Measurements from ENCODE around the gene FNDC3A. TPM values are rescaled to one million over a fixed set of nuclear protein-coding genes. Genes with fewer than 3 reads are reported as not detected.
"Not testable (repeated sequence)": the region's sequence is repeated elsewhere in the genome, so short reads cannot be mapped to it uniquely, and the experiment has no call there.

The FNDC3A gene
- total RNA-seq, 1 donor from 2014 or later: 41.8 TPM

DNA sequence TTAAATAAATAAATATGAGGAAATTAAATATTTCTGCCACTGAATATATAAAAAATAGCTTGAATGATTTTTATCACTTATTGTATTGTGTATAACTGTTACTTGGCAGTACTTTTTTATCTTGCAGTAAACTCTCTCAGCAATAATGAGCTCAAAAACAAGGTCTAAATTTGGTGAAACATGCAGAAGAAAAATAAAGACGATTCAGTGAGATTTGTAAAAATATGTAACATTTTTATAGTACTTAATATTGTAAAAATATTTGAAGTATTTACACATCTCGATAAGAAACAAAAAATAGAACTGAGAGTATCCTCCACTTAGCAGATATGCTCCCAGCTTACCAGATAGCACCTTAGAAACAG is 123.8 kb downstream of the FNDC3A start:
- Histone ChIP-seq H3K27me3 (ENCODE audit: control insufficient read depth in 3 of 3, insufficient read depth in 3 of 3, low read length in 3 of 3) (no peaks in the 10 kb centered on the region), H3K27ac (ENCODE audit: low read depth, low read length) (peak overlapping the region; percentile 65), H3K36me3 (ENCODE audit: control insufficient read depth in 3 of 3, insufficient read depth in 3 of 3, low read length in 3 of 3) (no peaks in the 10 kb centered on the region), H3K9ac (ENCODE audit: low read depth in 1 of 3, low read length in 3 of 3) (no peak overlapping the region), H3K9me3 (ENCODE audit: control insufficient read depth in 3 of 3, low read length in 3 of 3) (no peaks in the 10 kb centered on the region), H3K4me3 (ENCODE audit: low read length in 3 of 3) (no peak overlapping the region), H3K4me1 (ENCODE audit: control insufficient read depth in 3 of 3, insufficient read depth in 3 of 3, low read length in 3 of 3) (peaks cover 7 to 12% (median 9%) of the 10 kb centered on the region in 3 donors)

DNA sequence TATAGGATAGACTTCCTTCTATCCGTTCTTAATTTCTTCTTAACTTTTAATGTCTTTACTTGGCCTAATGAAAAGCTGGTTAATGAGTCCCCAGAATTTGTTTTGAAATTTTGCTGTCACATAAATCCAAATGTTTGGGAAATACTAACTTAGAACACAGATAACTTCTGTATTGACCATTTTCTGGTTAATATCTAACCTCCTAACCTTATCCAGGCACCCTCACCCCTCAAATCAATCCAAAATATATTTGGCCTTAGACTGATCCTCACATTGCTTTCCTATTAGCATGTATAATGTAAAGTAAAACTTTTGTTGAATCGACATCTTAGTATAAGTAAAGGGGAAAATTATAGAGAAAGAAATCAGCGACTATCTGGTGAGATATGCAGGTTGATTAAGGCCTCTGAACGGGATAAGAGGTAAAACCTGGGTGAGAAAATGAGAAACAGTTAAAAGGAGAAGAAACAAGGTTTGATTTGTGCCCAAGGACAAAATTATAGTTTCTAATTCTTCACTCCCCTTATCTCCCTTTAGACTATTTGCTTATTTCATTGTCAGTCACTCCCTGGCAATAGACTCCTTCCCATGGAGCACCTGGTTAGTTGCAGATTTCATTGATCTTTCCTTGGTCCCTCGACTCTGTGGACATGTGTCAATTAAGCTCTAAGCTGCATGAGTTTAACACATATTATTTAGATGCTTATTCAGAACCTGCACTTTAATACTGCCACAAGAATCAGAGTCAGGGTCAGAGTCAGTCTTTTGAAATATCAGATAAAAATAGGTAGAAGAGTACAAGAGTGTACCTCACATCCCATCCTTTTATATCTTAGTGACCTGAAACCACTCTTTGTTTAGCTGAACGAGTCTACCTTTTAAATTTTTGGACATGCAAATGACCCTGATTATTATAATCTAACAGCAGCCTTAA is 125.2 kb downstream of the FNDC3A start:
- Histone ChIP-seq H3K9me3 (ENCODE audit: control insufficient read depth in 3 of 3, low read length in 3 of 3) (no peaks in the 10 kb centered on the region), H3K4me1 (ENCODE audit: control insufficient read depth in 3 of 3, insufficient read depth in 3 of 3, low read length in 3 of 3) (peaks cover 7 to 12% (median 9%) of the 10 kb centered on the region in 3 donors), H3K9ac (ENCODE audit: low read depth in 1 of 3, low read length in 3 of 3) (no peak overlapping the region), H3K4me3 (ENCODE audit: low read length in 3 of 3) (no peak overlapping the region), H3K27ac (ENCODE audit: low read depth, low read length) (no peak overlapping the region), H3K36me3 (ENCODE audit: control insufficient read depth in 3 of 3, insufficient read depth in 3 of 3, low read length in 3 of 3) (no peaks in the 10 kb centered on the region), H3K27me3 (ENCODE audit: control insufficient read depth in 3 of 3, insufficient read depth in 3 of 3, low read length in 3 of 3) (no peaks in the 10 kb centered on the region)

DNA sequence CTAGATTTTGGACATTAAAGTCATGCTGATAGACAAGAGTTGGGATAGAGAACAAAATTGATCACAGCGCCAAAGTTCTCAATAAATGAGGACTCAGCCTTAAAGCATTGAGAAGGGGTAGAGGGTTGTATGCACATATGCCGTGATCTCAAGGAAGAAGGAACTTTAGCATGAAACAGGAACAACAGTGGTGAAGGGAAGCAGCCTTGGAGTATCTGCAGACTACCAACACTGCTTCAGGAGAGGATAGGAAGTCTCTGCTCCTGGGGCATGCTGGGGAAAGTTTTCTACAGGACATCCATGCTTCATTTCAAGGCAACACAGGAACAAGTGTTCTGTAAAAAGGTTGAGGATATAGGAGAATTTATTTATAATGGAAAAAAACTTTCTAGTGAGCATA is 132.5 kb downstream of the FNDC3A start:
- H3K4me1 ChIP-seq (ENCODE audit: control insufficient read depth in 3 of 3, insufficient read depth in 3 of 3, low read length in 3 of 3): peaks cover 0 to 9% (median 4%) of the 10 kb centered on the region in 3 donors
- no peak overlapping the region for H3K9ac ChIP-seq (ENCODE audit: low read depth in 1 of 3, low read length in 3 of 3)
- no peaks in the 10 kb centered on the region for H3K27me3 ChIP-seq (ENCODE audit: control insufficient read depth in 3 of 3, insufficient read depth in 3 of 3, low read length in 3 of 3)
- H3K9me3 ChIP-seq (ENCODE audit: control insufficient read depth in 3 of 3, low read length in 3 of 3): no peaks in the 10 kb centered on the region
- no peaks in the 10 kb centered on the region for H3K36me3 ChIP-seq (ENCODE audit: control insufficient read depth in 3 of 3, insufficient read depth in 3 of 3, low read length in 3 of 3)
- H3K4me3 ChIP-seq (ENCODE audit: low read length in 3 of 3): no peak overlapping the region
- H3K27ac ChIP-seq (ENCODE audit: low read depth, low read length): no peak overlapping the region

DNA sequence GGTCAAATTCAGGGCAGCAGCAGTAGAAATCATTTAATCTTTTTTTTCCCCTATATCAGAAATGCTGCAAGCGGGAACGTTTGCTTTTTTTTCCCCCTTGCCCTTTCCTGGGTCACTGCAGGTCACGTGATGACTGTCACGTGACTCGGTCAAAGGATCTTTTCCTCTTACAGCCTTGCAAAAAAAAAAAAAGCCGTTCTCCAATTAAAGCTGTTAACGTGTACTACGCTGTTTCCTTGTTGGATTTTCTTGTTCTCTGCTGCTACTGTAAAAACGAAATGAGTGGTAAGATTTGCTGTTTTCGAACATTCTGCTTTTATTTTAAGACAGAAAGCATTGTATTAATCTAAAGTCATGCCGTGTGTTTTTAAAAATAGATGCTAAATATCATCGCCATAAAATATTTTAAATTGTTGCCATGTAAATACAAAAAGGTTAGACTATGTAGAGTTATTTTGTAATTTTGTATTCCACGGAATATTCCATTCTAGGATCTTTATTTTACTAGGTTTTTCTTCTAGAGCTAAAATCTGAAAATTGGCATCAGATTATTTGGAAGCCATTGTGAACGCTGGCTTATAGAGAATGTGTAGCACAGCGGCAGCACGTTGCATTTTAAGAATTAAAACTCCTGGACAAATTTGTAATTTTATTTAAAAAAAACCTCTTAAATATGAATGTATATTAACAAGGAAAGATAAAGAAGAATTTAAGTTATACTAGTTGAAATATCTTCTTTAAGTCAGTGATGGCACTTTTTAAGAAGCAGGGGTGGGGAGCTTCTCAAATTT is 134.6 kb downstream of the FNDC3A start:
- Histone ChIP-seq H3K27ac (ENCODE audit: low read depth, low read length) (peak overlapping the region; percentile 59), H3K4me1 (ENCODE audit: control insufficient read depth in 3 of 3, insufficient read depth in 3 of 3, low read length in 3 of 3) (peaks cover 0 to 11% (median 7%) of the 10 kb centered on the region in 3 donors)

DNA sequence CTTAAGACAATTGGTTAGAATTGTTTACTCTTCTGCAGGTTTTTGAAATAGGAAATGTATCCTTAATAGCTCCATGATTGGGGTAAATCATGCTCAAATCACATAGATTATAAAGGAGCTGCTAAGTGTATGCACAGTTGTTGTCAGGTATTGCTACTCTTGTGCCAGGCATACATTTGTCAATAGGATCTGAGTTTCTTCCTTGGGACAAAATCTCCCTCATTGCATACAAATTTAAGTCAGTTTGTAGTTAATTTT is 135.1 kb downstream of the FNDC3A start:
- H3K27ac ChIP-seq (ENCODE audit: low read depth, low read length): no peak overlapping the region
- no peaks in the 10 kb centered on the region for H3K9me3 ChIP-seq (ENCODE audit: control insufficient read depth in 3 of 3, low read length in 3 of 3)
- H3K36me3 ChIP-seq (ENCODE audit: control insufficient read depth in 3 of 3, insufficient read depth in 3 of 3, low read length in 3 of 3): peaks cover 0 to 8% (median 0%) of the 10 kb centered on the region in 3 donors
- H3K27me3 ChIP-seq (ENCODE audit: control insufficient read depth in 3 of 3, insufficient read depth in 3 of 3, low read length in 3 of 3): no peaks in the 10 kb centered on the region
- H3K4me3 ChIP-seq (ENCODE audit: low read length in 3 of 3): peak overlapping the region; percentile 69 to 82 (median 76)
- H3K4me1 ChIP-seq (ENCODE audit: control insufficient read depth in 3 of 3, insufficient read depth in 3 of 3, low read length in 3 of 3): peaks cover 0 to 11% (median 7%) of the 10 kb centered on the region in 3 donors
- peak overlapping the region; percentile 66 to 84 (median 69) for H3K9ac ChIP-seq (ENCODE audit: low read depth in 1 of 3, low read length in 3 of 3)

More for the DNA sequence above, 134.6 kb downstream of the FNDC3A start:
- H3K4me3 ChIP-seq (ENCODE audit: low read length in 3 of 3): peak overlapping the region; percentile 69 to 82 (median 76)
- peak overlapping the region; percentile 69 to 84 (median 69) for H3K9ac ChIP-seq (ENCODE audit: low read depth in 1 of 3, low read length in 3 of 3)
- peaks cover 0 to 3% (median 0%) of the 10 kb centered on the region in 3 donors for H3K36me3 ChIP-seq (ENCODE audit: control insufficient read depth in 3 of 3, insufficient read depth in 3 of 3, low read length in 3 of 3)
- H3K9me3 ChIP-seq (ENCODE audit: control insufficient read depth in 3 of 3, low read length in 3 of 3): no peaks in the 10 kb centered on the region
- H3K27me3 ChIP-seq (ENCODE audit: control insufficient read depth in 3 of 3, insufficient read depth in 3 of 3, low read length in 3 of 3): no peaks in the 10 kb centered on the region

DNA sequence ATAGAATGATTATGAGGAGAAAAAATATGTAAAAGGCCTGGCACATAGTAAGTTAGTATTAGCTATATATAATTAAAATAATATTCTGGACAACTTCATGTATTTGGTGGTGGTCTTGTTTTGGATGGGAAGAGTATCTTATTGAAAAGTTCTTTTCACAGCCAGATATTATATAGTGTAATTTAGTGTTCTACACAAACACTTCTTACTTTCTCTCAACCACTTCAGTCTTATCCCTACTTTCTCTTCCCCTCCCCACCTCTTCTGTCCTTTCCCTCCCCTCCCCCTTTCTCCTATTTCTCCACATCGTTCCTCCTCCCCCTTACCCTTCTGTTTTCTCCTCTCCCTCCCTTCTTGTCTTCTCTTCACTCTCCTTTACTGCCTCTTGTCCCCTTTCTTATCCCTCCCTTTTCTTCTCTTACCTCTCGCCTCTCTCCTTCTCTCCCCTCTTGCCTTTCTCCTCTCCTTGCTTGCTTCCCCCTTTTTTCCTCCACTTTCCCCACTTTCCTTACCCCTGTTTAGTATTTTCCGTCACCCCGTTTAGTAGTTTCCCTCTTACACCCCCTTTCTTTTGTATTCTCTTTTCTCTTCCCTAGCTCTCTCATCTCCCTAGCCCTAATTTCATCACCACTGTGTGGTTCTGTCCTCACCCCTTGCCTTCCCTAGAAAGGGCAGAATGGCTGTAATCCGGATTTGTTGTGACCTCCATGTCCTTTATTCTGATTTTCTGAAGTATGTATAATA is 137.2 kb downstream of the FNDC3A start:
- H3K9me3 ChIP-seq (ENCODE audit: control insufficient read depth in 3 of 3, low read length in 3 of 3): no peaks in the 10 kb centered on the region
- H3K27ac ChIP-seq (ENCODE audit: low read depth, low read length): no peak overlapping the region
- no peaks in the 10 kb centered on the region for H3K27me3 ChIP-seq (ENCODE audit: control insufficient read depth in 3 of 3, insufficient read depth in 3 of 3, low read length in 3 of 3)
- H3K9ac ChIP-seq (ENCODE audit: low read depth in 1 of 3, low read length in 3 of 3): peak overlapping the region in 1 of 3 donors; percentile 17
- peaks cover 0 to 15% (median 11%) of the 10 kb centered on the region in 3 donors for H3K36me3 ChIP-seq (ENCODE audit: control insufficient read depth in 3 of 3, insufficient read depth in 3 of 3, low read length in 3 of 3)
- peaks cover 0 to 11% (median 7%) of the 10 kb centered on the region in 3 donors for H3K4me1 ChIP-seq (ENCODE audit: control insufficient read depth in 3 of 3, insufficient read depth in 3 of 3, low read length in 3 of 3)
- no peak overlapping the region for H3K4me3 ChIP-seq (ENCODE audit: low read length in 3 of 3)

DNA sequence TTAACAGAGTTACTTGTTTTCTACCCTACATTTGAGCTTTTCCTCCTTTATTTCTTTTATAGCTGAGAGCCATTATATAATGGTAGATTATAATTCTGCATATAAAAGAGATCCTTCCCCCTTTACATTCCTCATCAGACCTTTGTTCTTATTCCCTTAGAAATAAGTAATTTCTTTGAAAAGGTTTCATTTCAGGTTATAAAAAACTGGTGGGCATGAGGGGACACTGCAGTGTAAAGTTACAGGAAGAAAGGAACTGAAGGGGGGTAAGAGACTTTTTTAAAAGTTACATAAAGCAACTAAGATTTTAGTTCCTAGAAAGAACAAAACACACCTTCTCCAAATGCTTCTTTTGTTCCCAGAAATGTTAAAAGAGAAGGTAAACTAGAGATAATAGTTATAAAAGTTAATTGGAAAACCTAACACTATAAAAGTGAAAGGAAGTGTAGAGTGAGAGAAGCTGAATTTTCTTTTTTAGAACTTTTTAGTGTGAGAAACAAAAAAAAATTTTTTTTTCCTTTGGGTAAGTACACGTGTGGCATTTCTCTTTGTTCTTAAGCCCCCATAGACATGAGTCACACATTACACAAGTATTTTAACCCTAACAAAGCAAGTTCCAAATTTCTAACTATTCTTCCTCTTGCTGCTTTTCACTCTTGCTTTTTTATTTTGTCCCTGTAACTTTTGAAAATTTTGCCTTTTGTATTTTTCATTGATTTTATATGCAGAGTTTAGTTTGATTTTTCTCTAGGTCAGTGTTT is 138.0 kb downstream of the FNDC3A start:
- Histone ChIP-seq H3K27me3 (ENCODE audit: control insufficient read depth in 3 of 3, insufficient read depth in 3 of 3, low read length in 3 of 3) (no peaks in the 10 kb centered on the region), H3K9me3 (ENCODE audit: control insufficient read depth in 3 of 3, low read length in 3 of 3) (no peaks in the 10 kb centered on the region), H3K9ac (ENCODE audit: low read depth in 1 of 3, low read length in 3 of 3) (peak overlapping the region in 1 of 3 donors; percentile 17), H3K27ac (ENCODE audit: low read depth, low read length) (no peak overlapping the region), H3K4me1 (ENCODE audit: control insufficient read depth in 3 of 3, insufficient read depth in 3 of 3, low read length in 3 of 3) (peaks cover 0 to 11% (median 7%) of the 10 kb centered on the region in 3 donors), H3K4me3 (ENCODE audit: low read length in 3 of 3) (no peak overlapping the region), H3K36me3 (ENCODE audit: control insufficient read depth in 3 of 3, insufficient read depth in 3 of 3, low read length in 3 of 3) (peaks cover 6 to 22% (median 15%) of the 10 kb centered on the region in 3 donors)

DNA sequence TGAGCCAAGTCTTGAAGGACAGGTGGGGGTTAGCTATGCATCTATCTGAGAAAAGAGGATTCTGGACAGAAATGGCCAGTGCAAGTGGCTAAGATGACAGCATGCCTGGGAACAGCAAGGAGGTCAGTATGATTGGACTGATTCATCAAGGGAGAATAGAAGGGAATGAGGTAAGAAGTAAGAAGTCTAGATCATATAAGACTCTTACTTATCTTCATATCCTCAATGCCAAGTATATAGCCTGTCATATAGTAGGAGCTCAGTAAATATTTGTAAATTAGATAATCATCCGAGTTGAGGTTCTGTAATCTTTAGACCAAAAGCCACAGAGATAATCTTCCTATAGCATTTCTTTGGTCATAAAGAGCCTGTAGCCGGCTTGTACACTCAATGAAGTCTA is 141.2 kb downstream of the FNDC3A start:
- no peaks in the 10 kb centered on the region for H3K27me3 ChIP-seq (ENCODE audit: control insufficient read depth in 3 of 3, insufficient read depth in 3 of 3, low read length in 3 of 3)
- H3K36me3 ChIP-seq (ENCODE audit: control insufficient read depth in 3 of 3, insufficient read depth in 3 of 3, low read length in 3 of 3): peaks cover 10 to 26% (median 20%) of the 10 kb centered on the region in 3 donors
- no peak overlapping the region for H3K9ac ChIP-seq (ENCODE audit: low read depth in 1 of 3, low read length in 3 of 3)
- H3K4me1 ChIP-seq (ENCODE audit: control insufficient read depth in 3 of 3, insufficient read depth in 3 of 3, low read length in 3 of 3): peaks cover 0 to 11% (median 2%) of the 10 kb centered on the region in 3 donors
- no peak overlapping the region for H3K4me3 ChIP-seq (ENCODE audit: low read length in 3 of 3)
- no peak overlapping the region for H3K27ac ChIP-seq (ENCODE audit: low read depth, low read length)
- H3K9me3 ChIP-seq (ENCODE audit: control insufficient read depth in 3 of 3, low read length in 3 of 3): no peaks in the 10 kb centered on the region

DNA sequence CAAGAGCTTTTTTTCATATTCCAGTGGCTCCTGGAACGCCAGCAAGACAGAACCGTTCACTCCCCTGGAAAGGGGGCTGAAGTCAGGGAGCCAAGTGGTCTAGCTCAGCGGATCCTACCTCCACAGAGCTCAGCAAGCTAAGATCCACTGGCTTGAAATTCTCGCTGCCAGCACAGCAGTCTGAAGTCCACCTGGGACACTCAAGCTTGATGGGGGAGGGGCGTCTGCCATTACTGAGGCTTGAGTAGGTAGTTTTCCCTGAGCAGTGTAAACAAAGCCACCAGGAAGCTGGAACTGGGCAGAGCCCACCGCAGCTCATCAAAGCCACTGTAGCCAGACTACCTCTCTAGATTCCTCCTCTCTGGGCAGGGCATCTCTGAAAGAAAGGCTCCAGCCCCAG is 142.7 kb downstream of the FNDC3A start:
- H3K9ac ChIP-seq (ENCODE audit: low read depth in 1 of 3, low read length in 3 of 3); H3K4me1 ChIP-seq (ENCODE audit: control insufficient read depth in 3 of 3, insufficient read depth in 3 of 3, low read length in 3 of 3); H3K9me3 ChIP-seq (ENCODE audit: control insufficient read depth in 3 of 3, low read length in 3 of 3); H3K4me3 ChIP-seq (ENCODE audit: low read length in 3 of 3); H3K27me3 ChIP-seq (ENCODE audit: control insufficient read depth in 3 of 3, insufficient read depth in 3 of 3, low read length in 3 of 3); H3K27ac ChIP-seq (ENCODE audit: low read depth, low read length): not testable (repeated sequence)
- peaks cover 10 to 26% (median 20%) of the 10 kb centered on the region in 3 donors for H3K36me3 ChIP-seq (ENCODE audit: control insufficient read depth in 3 of 3, insufficient read depth in 3 of 3, low read length in 3 of 3)

All from skeletal muscle tissue (tissue), 4 donors.